Kidney epithelial cell (primary cell): ENCODE results near the gene CNGA4. TPM values are rescaled to one million over a fixed set of nuclear protein-coding genes. Genes with fewer than 3 reads are reported as not detected.

Experiments used
- DNase-seq: peaks from one replicate; pipeline ENCODE4 v3.0.0-alpha.2; 2010; ENCODE audit warnings: low read depth
- H3K27me3 ChIP-seq: 2 replicates; pipeline ENCODE4 v1.6.0; 2011; ENCODE audit warnings: low read length; ENCODE audit not compliant: control insufficient read depth, insufficient read depth
- H3K36me3 ChIP-seq: 2 replicates; pipeline ENCODE4 v1.5.1; 2011; ENCODE audit warnings: low read length; ENCODE audit not compliant: control insufficient read depth, insufficient read depth
- H3K4me3 ChIP-seq: 2 replicates; pipeline ENCODE4 v1.5.1; 2011; ENCODE audit warnings: low read depth, mild to moderate bottlenecking, control low read depth, low read length
- CTCF ChIP-seq: IDR thresholded peaks from 2 replicates; pipeline ENCODE4 v1.5.1; 2011; ENCODE audit warnings: mild to moderate bottlenecking, moderate library complexity, low read length, control low read depth, inconsistent platforms; ENCODE audit not compliant: insufficient read depth, poor library complexity, severe bottlenecking
- total RNA-seq: library from RNA; depleted of rRNA; stranded (reverse); fragments of >200 nt; gene quantifications from 2 replicates; pipeline ENCODE4 v1.2.3, GENCODE V29; 2015

CNGA4 gene
- total RNA-seq, 1 donor from 2014 or later: 0.54 TPM

GRCh38 chr11:6285019-6285418 lies 46.1 kb downstream of the CNGA4 start:
- no peak for TF ChIP-seq CTCF
- Histone ChIP-seq H3K27me3 (no peaks in the 10 kb centered on the region), H3K4me3 (no peak overlapping the region), H3K36me3 (no peaks in the 10 kb centered on the region)
- no peak for DNase-seq

Other genes starting within 250 kb of the CNGA4 start
- gene OR56A4, start 232.1 kb upstream of the CNGA4 start, total RNA-seq: not detected in 2 replicates
- gene OR56A1, start 208.3 kb upstream of the CNGA4 start, total RNA-seq: not detected in 2 replicates
- not detected in 2 replicates for gene OR56B4, start 131.4 kb upstream of the CNGA4 start, total RNA-seq
- gene OR52B2, start 68.8 kb upstream of the CNGA4 start, total RNA-seq: not detected in 2 replicates
- gene OR52W1, start 39.9 kb upstream of the CNGA4 start, total RNA-seq: not detected in 2 replicates
- gene C11orf42, start 33.5 kb upstream of the CNGA4 start, total RNA-seq: not detected in 2 replicates
- 33.0 and 34.0 TPM in 2 replicates for gene FHIP1B, start 4.5 kb upstream of the CNGA4 start, total RNA-seq
- 0.21 TPM in 1 of 2 replicates, not detected in the other for gene CCKBR, start 20.7 kb downstream of the CNGA4 start, total RNA-seq
- 93.7 and 119 TPM in 2 replicates for gene CAVIN3, start 81.4 kb downstream of the CNGA4 start, total RNA-seq
- gene SMPD1, start 151.4 kb downstream of the CNGA4 start, total RNA-seq: 25.7 and 28.4 TPM in 2 replicates
- gene APBB1, start 180.0 kb downstream of the CNGA4 start, total RNA-seq: 26.9 and 29.6 TPM in 2 replicates
- gene HPX, start 201.9 kb downstream of the CNGA4 start, total RNA-seq: 0.13 and 0.34 TPM in 2 replicates
- 13.7 and 13.8 TPM in 2 replicates for gene TRIM3, start 234.9 kb downstream of the CNGA4 start, total RNA-seq
- 65.2 and 74.6 TPM in 2 replicates for gene ARFIP2, start 242.2 kb downstream of the CNGA4 start, total RNA-seq
- gene TIMM10B, start 242.4 kb downstream of the CNGA4 start, total RNA-seq: 48.6 and 56.1 TPM in 2 replicates